Heart right ventricle (tissue), 16 donors: Measurements from ENCODE around the gene RAD51C. TPM values are rescaled to one million over a fixed set of nuclear protein-coding genes. Genes with fewer than 3 reads are reported as not detected.
"Not testable (repeated sequence)": the region's sequence is repeated elsewhere in the genome, so short reads cannot be mapped to it uniquely, and the experiment has no call there.

Experiments
- ATAC-seq, 8 donors: fragments of 200-7000 bp; cut with Tn5 transposase; one replicate each; pipeline ENCODE4 v1.9.1; 2020; ENCODE audit warnings: mild to moderate bottlenecking in 8 of 8, moderate library complexity in 8 of 8, moderate number of reproducible peaks in 1 of 8
- DNase-seq, 2 donors: peaks; one replicate each; pipeline ENCODE4 v3.0.0-alpha.2; 2020
- H3K27ac ChIP-seq, 10 donors: fragments of 200-600 bp; sonication (generic) in 2 of 10; one replicate each; pipeline versions ENCODE4 v1.5.0 to v1.8.0; 2020 to 2022; ENCODE audit warnings: mild to moderate bottlenecking in 3 of 10
- H3K27me3 ChIP-seq, 7 donors: fragments of 200-600 bp; one replicate each; pipeline ENCODE4 v1.8.0; 2021 to 2022; ENCODE audit warnings: mild to moderate bottlenecking in 2 of 7
- H3K36me3 ChIP-seq, 9 donors: fragments of 200-600 bp; sonication (generic) in 1 of 9; one replicate each; pipeline versions ENCODE4 v1.5.0 to v1.8.0; 2020 to 2022; ENCODE audit warnings: mild to moderate bottlenecking in 2 of 9
- H3K4me1 ChIP-seq, 9 donors: fragments of 200-600 bp; sonication (generic) in 1 of 9; one replicate each; pipeline versions ENCODE4 v1.5.0 to v1.8.0; 2020 to 2022; ENCODE audit warnings: mild to moderate bottlenecking in 4 of 9
- H3K4me3 ChIP-seq, 10 donors: fragments of 200-600 bp; sonication (generic) in 2 of 10; one replicate each; pipeline versions ENCODE4 v1.5.0 to v1.8.0; 2020 to 2022; ENCODE audit warnings: mild to moderate bottlenecking in 7 of 10, moderate library complexity in 2 of 10
- H3K9me3 ChIP-seq, 11 donors: fragments of 200-600 bp in 10 of 11; sonication (generic) in 2 of 11; one replicate each; pipeline versions ENCODE4 v1.5.0 to v1.8.0; 2013 to 2022; ENCODE audit warnings: mild to moderate bottlenecking in 2 of 11, control low read depth in 1 of 11, moderate library complexity in 1 of 11
- CTCF ChIP-seq, 9 donors: fragments of 200-600 bp; sonication (generic) in 2 of 9; IDR thresholded peaks; one replicate each; pipeline versions ENCODE4 v1.5.0 to v1.8.0; 2021 to 2022; ENCODE audit warnings: antibody characterized with exemption in 9 of 9, mild to moderate bottlenecking in 5 of 9, moderate library complexity in 1 of 9
- WGBS, 2 donors: extraction: QIAGEN DNeasy Blood & Tissue Kit; methylation state at CpG; one replicate each; pipeline ENCODE4 v1.1.7; 2013; ENCODE audit warnings: inconsistent platforms in 1 of 2; 5-methylcytosine and 5-hydroxymethylcytosine counted together
- intact Hi-C, 10 donors: fragments of 100-400 bp; cut with DNase I; formaldehyde crosslinking; loops; one replicate each; pipeline versions ENCODE4 v1.11.1 to v1.14.2; 2022
- polyA plus RNA-seq, 2 donors: library from polyadenylated mRNA; stranded (reverse); fragments of 200-250 nt; gene quantifications; one replicate each; pipeline ENCODE4 v1.2.3, GENCODE V29; 2013
- total RNA-seq, 10 donors: library from RNA; stranded (reverse); fragmentation: NEBNext Ultra II Directional in 3 of 10; extraction: Animal tissue kit (Norgen Biotek cat#: 25700) in 3 of 10; gene quantifications; one replicate each; pipeline versions ENCODE4 v1.2.1 to v1.2.4, GENCODE V29; 2021 to 2023
- donor health status: Arrhythmogenic right ventricular cardiomyopathy.
- donor health status: ischemic (EF 13 %, LVEDD 7.1; RV severe dilation, severe dysfunction).
- donor health status: healthy with polysubstance abuse.
- donor health status: DM: no; HTN: yes; CAD: no.
- donor health status: DM: no; HTN: no; CAD: no.
- donor health status: ischemic (EF 25% LVEDD 6.9; RV normal size, moderate dysfunction).
- donor health status: ischemic (EF 25% LVEDD 5.7; RV mildly dilated, moderate dysfunction).
- donor health status: healthy.
- donor health status: DM: yes; HTN: yes; CAD: no.
- donor health status: Ischemic cardiomyopathy.
- donor health status: ischemic (EF 35%, LVEDD 5.7; RV mildly dilated, moderate dysfunction).
- donor health status: nonischemic (EF 11% LVEDD 7.7; RV severe dilation, severe dysfunction).
- donor health status: DM: yes; HTN: yes; CAD: no.
- donor health status: PGD.
- donor health status: ischemic (EF 29% LVEDD 5.4; RV normal size, mild dysfunction).
- donor health status: nonischemic (EF 23%, LVEDD 6.1; RV moderate dilation, normal function).

Gene RAD51C
- total and polyA plus RNA-seq, 12 donors = 19.4 to 40.7 (median 36.2) TPM

DNA sequence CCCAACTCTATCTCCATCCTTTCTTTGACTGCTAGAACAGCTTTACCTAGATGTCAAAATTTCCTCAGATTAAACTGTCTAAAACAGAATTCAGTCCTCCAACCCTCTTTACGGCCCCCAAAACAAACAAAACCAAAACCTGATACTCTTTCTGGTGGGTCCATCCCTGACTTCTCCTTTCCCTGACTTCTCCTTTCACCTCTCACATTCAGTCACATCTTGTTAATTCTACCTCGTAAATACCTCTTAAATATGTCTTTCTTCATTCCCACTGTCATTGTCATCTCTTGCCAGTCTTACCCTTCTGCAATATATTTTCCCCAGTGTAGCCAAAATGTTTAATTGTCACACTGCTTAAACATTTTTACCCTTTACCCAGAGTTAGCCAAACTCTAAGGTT is 67.8 kb downstream of the RAD51C start:
- intact Hi-C loops = no loop called here
- H3K4me3 ChIP-seq = no peak overlapping the region
- 84 to 88% methylated on average over 2 of the region's 2 CpGs for WGBS, 2 donors
- peaks cover 0 to 19% (median 16%) of the 10 kb centered on the region in 9 donors for H3K4me1 ChIP-seq
- no peaks in the 10 kb centered on the region for H3K36me3 ChIP-seq
- no peak overlapping the region for H3K27ac ChIP-seq
- DNase-seq (no peak), ATAC-seq (no peak)
- peaks cover 0 to 65% (median 38%) of the 10 kb centered on the region in 7 donors for H3K27me3 ChIP-seq
- no peak for TF ChIP-seq CTCF (IDR thresholded peaks at IDR 0.05)
- no peaks in the 10 kb centered on the region for H3K9me3 ChIP-seq

DNA sequence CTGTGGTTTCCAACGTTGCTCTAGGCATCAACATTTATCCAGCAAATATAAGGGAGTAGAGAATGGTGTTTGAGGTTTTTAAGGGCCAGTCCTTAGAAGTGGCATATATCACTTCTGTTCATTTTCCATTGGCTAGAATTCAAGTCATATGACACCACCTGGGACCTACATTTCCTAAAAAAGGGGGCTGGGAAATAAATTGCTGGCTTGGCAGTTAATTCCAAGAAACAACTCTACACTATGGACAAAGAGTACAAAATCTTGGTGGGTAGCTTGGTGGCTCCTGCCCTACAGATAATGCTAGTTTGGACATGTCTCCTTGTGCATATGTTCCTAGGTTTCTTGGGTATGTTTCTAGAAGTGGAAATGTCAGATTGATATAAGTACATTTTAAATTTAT is 70.9 kb downstream of the RAD51C start:
- intact Hi-C loops = no loop called here
- Histone ChIP-seq H3K9me3 (no peaks in the 10 kb centered on the region), H3K4me1 (no peaks in the 10 kb centered on the region), H3K27me3 (peaks cover 0 to 38% (median 26%) of the 10 kb centered on the region in 7 donors), H3K4me3 (no peak overlapping the region), H3K36me3 (no peaks in the 10 kb centered on the region), H3K27ac (no peak overlapping the region)
- TF ChIP-seq CTCF (IDR thresholded peaks at IDR 0.05) = no peak
- no peak for ATAC-seq
- WGBS, 2 donors = 50 to 56% methylated on average over 1 of the region's 1 CpG
- DNase-seq = no peak

- no peaks in the 10 kb centered on the region for H3K9me3 ChIP-seq
- DNase-seq (no peak), ATAC-seq (no peak)
- no peak overlapping the region for H3K4me3 ChIP-seq
- no peak for TF ChIP-seq CTCF (IDR thresholded peaks at IDR 0.05)
- H3K4me1 ChIP-seq = no peaks in the 10 kb centered on the region
- H3K27ac ChIP-seq = no peak overlapping the region
- no peaks in the 10 kb centered on the region for H3K36me3 ChIP-seq
- 78 to 81% methylated on average over 5 of the region's 5 CpGs for WGBS, 2 donors
- peaks cover 0 to 27% (median 18%) of the 10 kb centered on the region in 7 donors for H3K27me3 ChIP-seq
- intact Hi-C loops = no loop called here
These were observed 72.0 kb downstream of the RAD51C start for GRCh38 chr17:58764373-58764772.

DNA sequence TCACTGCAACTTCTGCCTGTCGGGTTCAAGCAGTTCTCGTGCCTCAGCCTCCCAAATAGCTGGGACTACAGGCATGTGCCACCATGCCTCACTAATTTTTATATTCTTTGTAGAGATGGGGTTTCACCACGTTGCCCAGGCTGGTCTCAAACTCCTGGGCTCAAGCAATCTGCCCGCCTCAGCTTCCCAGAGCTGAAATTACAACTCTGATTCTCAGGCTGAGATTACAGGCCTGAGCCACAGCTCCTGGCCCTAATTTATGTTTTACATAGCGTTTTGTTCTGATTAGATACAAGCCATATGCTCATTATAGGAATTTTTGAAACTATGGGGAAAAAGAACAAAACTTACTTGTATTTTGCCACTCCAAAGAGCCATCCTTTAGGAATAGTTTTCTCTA is 86.1 kb downstream of the RAD51C start:
- intact Hi-C loops, DNase-seq, ATAC-seq: not testable (repeated sequence)

GRCh38 chr17:58779446-58779845 is 87.0 kb downstream of the RAD51C start:
- Histone ChIP-seq H3K9me3 (no peaks in the 10 kb centered on the region), H3K27ac (no peak overlapping the region), H3K4me1 (no peaks in the 10 kb centered on the region), H3K27me3 (peaks cover 0 to 5% (median 0%) of the 10 kb centered on the region in 7 donors), H3K4me3 (no peak overlapping the region), H3K36me3 (no peaks in the 10 kb centered on the region)
- intact Hi-C loops = no loop called here
- 67 to 79% methylated on average over 1 of the region's 1 CpG for WGBS, 2 donors
- DNase-seq = no peak
- ATAC-seq = no peak
- no peak for TF ChIP-seq CTCF (IDR thresholded peaks at IDR 0.05)

More for the DNA sequence above, 86.1 kb downstream of the RAD51C start:
- not testable (repeated sequence) for H3K4me3 ChIP-seq, H3K27me3 ChIP-seq, H3K9me3 ChIP-seq, H3K27ac ChIP-seq, H3K36me3 ChIP-seq, H3K4me1 ChIP-seq
- WGBS, 2 donors = 73 to 75% methylated on average over 5 of the region's 5 CpGs
